Ascending aorta (tissue), 2 donors: Measurements from ENCODE around the gene LYPLAL1. TPM values are rescaled to one million over a fixed set of nuclear protein-coding genes. Genes with fewer than 3 reads are reported as not detected.

Source experiments
- DNase-seq, 2 donors: peaks; one replicate each; pipeline ENCODE4 v3.0.0-alpha.2; 2019; ENCODE audit warnings: low spot score in 2 of 2
- H3K27ac ChIP-seq, 2 donors: fragments of 200-600 bp; sonication (generic); one replicate each; pipeline ENCODE4 v1.5.1; 2016 to 2017; ENCODE audit warnings: mild to moderate bottlenecking in 1 of 2
- H3K27me3 ChIP-seq: fragments of 200-600 bp; sonication (generic); one replicate; pipeline ENCODE4 v1.5.1; 2017
- H3K36me3 ChIP-seq, 2 donors: fragments of 200-600 bp; sonication (generic); one replicate each; pipeline ENCODE4 v1.5.1; 2016
- H3K4me1 ChIP-seq, 2 donors: fragments of 200-600 bp; sonication (generic); one replicate each; pipeline ENCODE4 v1.5.1; 2016 to 2017; ENCODE audit warnings: mild to moderate bottlenecking in 1 of 2
- H3K4me3 ChIP-seq, 2 donors: fragments of 200-600 bp; sonication (generic); one replicate each; pipeline ENCODE4 v1.5.1; 2016 to 2017; ENCODE audit warnings: mild to moderate bottlenecking in 1 of 2
- H3K9me3 ChIP-seq, 2 donors: fragments of 200-600 bp; sonication (generic); one replicate each; pipeline ENCODE4 v1.5.1; 2016
- intact Hi-C: fragments of 100-400 bp; cut with DNase I; formaldehyde crosslinking; loops from one replicate; pipeline ENCODE4 v1.15.1; 2023
- total RNA-seq: library from RNA; depleted of rRNA; stranded (reverse); fragments of >200 nt; gene quantifications from one replicate; pipeline ENCODE4 v1.1.0, GENCODE V29; 2016
- TF ChIP-seq, protein P1 (sequence below), 3 experiments: fragments of 200-600 bp in 2 of 3; fragments of 450-650 bp in 1 of 3; sonication (generic) in 2 of 3; IDR thresholded peaks; one replicate each; pipeline ENCODE4 v1.5.1; 2016 to 2019; ENCODE audit warnings: antibody characterized with exemption in 3 of 3, mild to moderate bottlenecking in 1 of 3, moderate library complexity in 1 of 3

Gene LYPLAL1
- total RNA-seq, 1 donor from 2014 or later = 27.5 TPM

GRCh38 chr1:219161371-219161770 is 12.3 kb upstream of the LYPLAL1 start:
- Histone ChIP-seq H3K27ac (no peak overlapping the region), H3K27me3 (no peaks in the 10 kb centered on the region), H3K9me3 (no peaks in the 10 kb centered on the region), H3K36me3 (no peaks in the 10 kb centered on the region), H3K4me1 (no peaks in the 10 kb centered on the region), H3K4me3 (no peak overlapping the region)
- intact Hi-C loops = no loop called here
- DNase-seq = no peak
- TF ChIP-seq, protein P1, sequence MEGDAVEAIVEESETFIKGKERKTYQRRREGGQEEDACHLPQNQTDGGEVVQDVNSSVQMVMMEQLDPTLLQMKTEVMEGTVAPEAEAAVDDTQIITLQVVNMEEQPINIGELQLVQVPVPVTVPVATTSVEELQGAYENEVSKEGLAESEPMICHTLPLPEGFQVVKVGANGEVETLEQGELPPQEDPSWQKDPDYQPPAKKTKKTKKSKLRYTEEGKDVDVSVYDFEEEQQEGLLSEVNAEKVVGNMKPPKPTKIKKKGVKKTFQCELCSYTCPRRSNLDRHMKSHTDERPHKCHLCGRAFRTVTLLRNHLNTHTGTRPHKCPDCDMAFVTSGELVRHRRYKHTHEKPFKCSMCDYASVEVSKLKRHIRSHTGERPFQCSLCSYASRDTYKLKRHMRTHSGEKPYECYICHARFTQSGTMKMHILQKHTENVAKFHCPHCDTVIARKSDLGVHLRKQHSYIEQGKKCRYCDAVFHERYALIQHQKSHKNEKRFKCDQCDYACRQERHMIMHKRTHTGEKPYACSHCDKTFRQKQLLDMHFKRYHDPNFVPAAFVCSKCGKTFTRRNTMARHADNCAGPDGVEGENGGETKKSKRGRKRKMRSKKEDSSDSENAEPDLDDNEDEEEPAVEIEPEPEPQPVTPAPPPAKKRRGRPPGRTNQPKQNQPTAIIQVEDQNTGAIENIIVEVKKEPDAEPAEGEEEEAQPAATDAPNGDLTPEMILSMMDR (IDR thresholded peaks at IDR 0.05) = no peak

- Histone ChIP-seq H3K4me3 (no peak overlapping the region), H3K9me3 (no peaks in the 10 kb centered on the region), H3K4me1 (no peaks in the 10 kb centered on the region), H3K36me3 (no peaks in the 10 kb centered on the region), H3K27ac (no peak overlapping the region), H3K27me3 (no peaks in the 10 kb centered on the region)
- no peak for DNase-seq
- intact Hi-C loops = no loop called here
- TF ChIP-seq, protein P1 (IDR thresholded peaks at IDR 0.05) = no peak
These were observed 10.2 kb upstream of the LYPLAL1 start for GRCh38 chr1:219163401-219163954.

GRCh38 chr1:219171192-219171935 is 2.3 kb upstream of the LYPLAL1 start:
- no peaks in the 10 kb centered on the region for H3K27me3 ChIP-seq
- TF ChIP-seq, protein P1 (IDR thresholded peaks at IDR 0.05) = no peak
- peaks cover 0 to 6% of the 10 kb centered on the region in 2 donors for H3K4me1 ChIP-seq
- no peak for DNase-seq
- no peak overlapping the region for H3K4me3 ChIP-seq
- no peak overlapping the region for H3K27ac ChIP-seq
- no peaks in the 10 kb centered on the region for H3K36me3 ChIP-seq
- no peaks in the 10 kb centered on the region for H3K9me3 ChIP-seq
- intact Hi-C loops = loop anchor here (5.0 to 10.0 kb wide), 4 partner anchors 44 to 824 kb away; partner anchors contain the start of gene TGFB2

GRCh38 chr1:219172821-219173220 is 857 bp upstream of the LYPLAL1 start:
- DNase-seq = no peak
- TF ChIP-seq, protein P1 (IDR thresholded peaks at IDR 0.05) = no peak
- H3K4me1 ChIP-seq = peaks cover 0 to 6% of the 10 kb centered on the region in 2 donors
- no peaks in the 10 kb centered on the region for H3K27me3 ChIP-seq
- H3K27ac ChIP-seq = peak overlapping the region; percentile 86 to 93
- intact Hi-C loops = loop anchor here (5.0 to 10.0 kb wide), 4 partner anchors 46 to 826 kb away; partner anchors contain the start of gene TGFB2
- H3K36me3 ChIP-seq = no peaks in the 10 kb centered on the region
- H3K4me3 ChIP-seq = peak overlapping the region in 1 of 2 donors; percentile 76
- no peaks in the 10 kb centered on the region for H3K9me3 ChIP-seq

GRCh38 chr1:219173434-219173757 is 282 bp upstream of the LYPLAL1 start:
- Histone ChIP-seq H3K27me3 (no peaks in the 10 kb centered on the region), H3K27ac (peak overlapping the region; percentile 86 to 93), H3K4me1 (peaks cover 0 to 6% of the 10 kb centered on the region in 2 donors), H3K36me3 (no peaks in the 10 kb centered on the region), H3K4me3 (peak overlapping the region; percentile 67 to 76), H3K9me3 (no peaks in the 10 kb centered on the region)
- no peak for DNase-seq
- TF ChIP-seq, protein P1 (IDR thresholded peaks at IDR 0.05) = no peak
- intact Hi-C loops = loop anchor here (5.0 to 10.0 kb wide), 4 partner anchors 46 to 826 kb away; partner anchors contain the start of gene TGFB2
